HG02870 (cell line): ENCODE data around the gene HYLS1.
"Not testable (repeated sequence)": the region's sequence is repeated elsewhere in the genome, so short reads cannot be mapped to it uniquely, and the experiment has no call there.

ENCODE experiments used
- ATAC-seq: cut with Tn5 transposase; IDR thresholded peaks from one replicate; pipeline ENCODE4 v1.9.1; 2021; ENCODE audit warnings: mild to moderate bottlenecking, moderate library complexity; ENCODE audit not compliant: unreplicated experiment

HYLS1 gene

GRCh38 chr11:125887373-125888324, at the start of gene HYLS1:
TSS of gene HYLS1 (plus strand) at chr11:125887668. CDS start at chr11:125899369, 11,701 bp downstream.
- peak; percentile 87 for ATAC-seq

DNA sequence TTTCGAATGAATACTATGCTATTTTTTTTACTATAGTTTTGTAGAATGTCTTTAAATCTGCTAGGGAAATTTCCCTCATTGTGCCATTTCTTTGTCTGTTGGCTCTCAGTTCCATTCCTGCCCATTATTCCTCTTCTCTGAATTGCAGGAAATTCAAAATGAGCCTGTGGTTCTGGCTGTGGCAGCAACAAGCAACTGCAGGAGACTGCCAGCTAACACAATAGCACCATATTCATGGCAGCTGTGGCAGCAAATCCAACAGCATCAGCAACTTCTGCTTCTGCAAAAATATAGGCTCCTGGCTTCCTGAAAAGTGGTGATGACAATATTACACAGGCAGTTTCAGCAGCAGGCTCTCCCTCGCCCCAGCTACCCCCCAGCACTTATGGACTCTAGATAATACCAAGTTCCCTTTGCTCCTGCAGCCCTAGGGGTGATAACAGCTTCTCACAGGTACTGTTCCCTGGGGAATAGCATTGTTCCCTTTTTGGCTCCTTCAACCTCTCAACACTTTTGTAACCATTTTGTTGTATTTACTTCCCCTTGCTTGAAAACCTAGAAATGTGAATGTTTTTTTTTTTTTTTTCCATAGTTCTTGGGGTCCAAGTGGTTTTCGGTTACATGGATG, 45.0 kb upstream of the HYLS1 start:
- no peak for ATAC-seq

GRCh38 chr11:125846188-125846587, 41.3 kb upstream of the HYLS1 start:
- ATAC-seq: no peak

GRCh38 chr11:125857670-125858069, 29.8 kb upstream of the HYLS1 start:
- not testable (repeated sequence) for ATAC-seq

- not testable (repeated sequence) for ATAC-seq
Measured at GRCh38 chr11:125862786-125863185, 24.7 kb upstream of the HYLS1 start.

- not testable (repeated sequence) for ATAC-seq
Measured at GRCh38 chr11:125865354-125865753, 22.1 kb upstream of the HYLS1 start.

DNA sequence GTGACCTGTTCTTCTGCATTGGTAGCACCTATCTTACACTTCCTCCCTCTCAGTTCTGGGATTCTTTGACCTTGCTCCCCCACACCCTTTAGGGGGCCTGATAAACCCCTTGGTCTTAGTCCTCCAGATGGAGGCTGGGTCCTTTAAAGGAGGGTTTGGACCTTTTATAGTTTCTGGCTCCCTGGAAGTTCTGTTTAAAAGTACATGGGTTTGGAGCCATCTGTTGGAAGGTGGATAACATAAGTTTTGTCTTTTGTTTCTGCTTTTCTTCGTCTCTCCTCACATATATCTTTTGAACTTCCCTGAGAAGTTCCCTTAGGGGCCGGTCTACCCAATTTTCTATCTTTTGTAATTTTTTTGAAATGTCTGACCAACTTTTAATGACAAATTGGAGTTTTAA, 17.9 kb upstream of the HYLS1 start:
- no peak for ATAC-seq

- no peak for ATAC-seq
Measured at GRCh38 chr11:125871391-125872137, 15.9 kb upstream of the HYLS1 start.

DNA sequence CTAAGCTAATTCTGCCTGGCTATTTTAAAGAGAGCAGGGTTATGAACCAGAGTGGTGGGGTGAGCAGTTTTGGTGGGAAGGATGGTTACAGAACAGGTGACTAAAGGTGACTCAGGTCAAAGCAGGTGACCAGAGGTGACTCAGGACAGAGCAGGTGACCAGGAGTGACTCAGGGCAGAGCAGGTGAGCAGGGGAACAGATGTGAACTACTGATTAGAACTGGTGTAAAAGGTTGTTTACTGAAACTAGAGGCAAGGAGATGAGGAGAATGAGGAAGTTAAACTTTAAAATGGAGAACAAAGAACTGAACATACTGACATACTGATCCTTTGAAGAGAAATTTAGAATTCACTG, 15.4 kb upstream of the HYLS1 start:
- no peak for ATAC-seq

GRCh38 chr11:125873881-125874555, 13.4 kb upstream of the HYLS1 start:
- ATAC-seq: no peak

GRCh38 chr11:125874556-125875124, 12.8 kb upstream of the HYLS1 start:
- ATAC-seq: peak; percentile 54

GRCh38 chr11:125881291-125881690, 6.2 kb upstream of the HYLS1 start:
- no peak for ATAC-seq

- ATAC-seq: no peak
Measured at GRCh38 chr11:125883375-125883774, 4.1 kb upstream of the HYLS1 start.

DNA sequence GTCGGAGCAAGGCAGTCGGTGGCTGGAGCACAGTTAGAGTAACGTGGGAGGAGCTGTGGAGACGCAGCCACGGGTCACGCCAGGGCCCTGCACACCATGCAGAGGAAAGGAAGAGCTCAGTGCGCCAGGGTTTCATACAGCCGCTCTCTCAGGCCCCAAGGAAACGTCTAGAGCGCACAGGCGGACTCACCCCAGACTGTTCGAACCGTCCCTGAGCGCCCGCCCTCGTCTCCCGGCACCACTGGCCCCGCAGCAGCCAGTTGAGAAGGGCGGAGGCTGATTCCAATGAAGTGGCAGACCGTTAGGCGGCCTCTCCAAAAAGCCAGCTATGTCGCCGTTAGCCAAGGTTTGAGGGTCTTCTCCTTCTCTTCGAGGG, 483 bp upstream of the HYLS1 start:
- ATAC-seq: peak; percentile 35

- ATAC-seq: no peak
Measured at GRCh38 chr11:125890447-125891100, 3.1 kb downstream of the HYLS1 start.

DNA sequence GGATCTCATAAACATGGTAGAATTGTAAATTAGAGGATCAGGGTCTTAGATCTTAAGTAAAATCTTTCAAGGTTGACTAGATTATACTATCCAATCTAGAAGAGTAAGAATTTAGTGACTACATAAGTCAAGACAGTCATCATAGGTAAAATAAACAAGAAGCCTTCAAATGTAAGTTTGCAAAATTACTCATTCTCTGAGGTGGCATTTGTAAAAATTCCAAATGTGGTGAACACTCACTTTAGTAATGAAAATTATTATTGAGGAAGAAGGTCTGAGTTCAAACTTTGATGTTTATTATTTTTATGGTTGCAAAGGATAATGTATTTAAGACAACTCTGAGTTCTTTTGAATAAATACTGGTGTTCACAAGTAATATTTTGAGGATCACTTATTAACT, 4.6 kb downstream of the HYLS1 start:
- ATAC-seq: no peak

DNA sequence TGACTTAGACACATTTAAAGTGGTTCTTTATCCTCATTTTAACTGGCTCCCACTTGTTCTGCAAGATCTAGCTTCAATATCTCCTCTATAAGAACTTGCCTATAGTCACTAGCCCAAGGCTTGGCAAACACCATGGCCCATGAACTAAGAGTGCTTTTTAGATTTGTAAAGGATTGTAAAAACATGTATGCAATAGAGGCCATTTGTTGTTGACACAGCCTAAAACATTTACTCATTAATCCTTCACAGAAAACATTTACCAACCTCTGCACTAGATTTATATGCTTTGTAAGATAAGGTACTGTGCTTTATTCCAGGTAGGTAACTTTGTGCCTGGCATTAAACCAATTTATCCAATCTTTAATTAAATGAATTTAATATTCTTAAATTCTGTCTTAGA, 5.5 kb downstream of the HYLS1 start:
- no peak for ATAC-seq

DNA sequence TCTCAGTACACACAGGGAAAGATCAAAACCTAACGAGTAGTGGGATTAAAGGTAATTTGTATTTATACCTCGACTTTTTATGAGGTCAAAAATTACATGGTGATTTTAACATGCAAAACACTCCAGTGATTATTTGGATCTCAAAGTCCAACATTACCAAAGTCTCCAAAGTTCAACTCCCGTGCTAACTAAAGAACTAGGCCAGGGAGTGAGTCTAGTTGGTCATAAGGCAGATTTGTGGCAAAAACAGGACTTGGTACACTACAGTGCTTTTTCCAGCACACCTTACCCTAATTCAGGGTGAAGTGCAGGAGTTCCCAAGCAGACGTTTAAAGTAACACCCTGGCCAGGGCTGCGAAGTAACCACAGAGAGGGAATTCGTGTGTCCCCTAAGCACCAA, 14.4 kb downstream of the HYLS1 start:
- ATAC-seq: no peak

DNA sequence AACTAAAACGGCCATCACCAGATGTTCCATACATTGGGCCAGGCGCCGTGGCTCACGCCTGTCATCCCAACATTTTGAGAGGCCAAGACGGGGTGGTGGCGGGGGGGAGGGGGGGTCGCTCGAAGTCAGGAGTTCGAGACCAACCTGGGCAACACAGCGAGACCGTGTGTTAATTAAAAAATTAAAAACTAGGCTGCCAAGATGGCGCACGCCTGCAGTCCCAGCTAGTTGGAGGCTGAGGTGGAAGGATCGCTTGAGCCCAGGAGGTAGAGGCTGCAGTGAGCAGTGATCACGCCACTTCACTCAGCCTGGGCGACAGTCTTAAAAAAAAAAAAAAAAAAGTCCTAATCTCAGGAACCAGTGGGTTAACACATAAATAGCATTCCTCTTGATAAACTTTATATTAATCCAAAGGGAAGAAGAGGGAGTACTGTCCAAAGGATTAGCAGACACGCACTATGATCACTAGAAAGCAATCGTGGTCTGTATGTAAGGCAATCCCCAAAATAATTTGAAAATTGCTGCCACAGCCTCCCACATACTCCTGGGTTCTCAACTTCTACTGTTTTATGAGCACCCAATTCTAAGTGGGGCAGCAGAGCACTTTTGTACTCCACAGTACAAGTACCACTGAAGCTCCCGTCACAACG, 14.9 kb downstream of the HYLS1 start:
- ATAC-seq: no peak
